HG03575 (cell line): ENCODE results near the gene MRPL12.
"Not testable (repeated sequence)": the region's sequence is repeated elsewhere in the genome, so short reads cannot be mapped to it uniquely, and the experiment has no call there.

Source experiments
- ATAC-seq: cut with Tn5 transposase; IDR thresholded peaks from one replicate; pipeline ENCODE4 v1.9.1; 2021; ENCODE audit not compliant: unreplicated experiment, insufficient number of reproducible peaks, low FRiP score; ENCODE audit errors: extremely low read depth

MRPL12 gene

DNA sequence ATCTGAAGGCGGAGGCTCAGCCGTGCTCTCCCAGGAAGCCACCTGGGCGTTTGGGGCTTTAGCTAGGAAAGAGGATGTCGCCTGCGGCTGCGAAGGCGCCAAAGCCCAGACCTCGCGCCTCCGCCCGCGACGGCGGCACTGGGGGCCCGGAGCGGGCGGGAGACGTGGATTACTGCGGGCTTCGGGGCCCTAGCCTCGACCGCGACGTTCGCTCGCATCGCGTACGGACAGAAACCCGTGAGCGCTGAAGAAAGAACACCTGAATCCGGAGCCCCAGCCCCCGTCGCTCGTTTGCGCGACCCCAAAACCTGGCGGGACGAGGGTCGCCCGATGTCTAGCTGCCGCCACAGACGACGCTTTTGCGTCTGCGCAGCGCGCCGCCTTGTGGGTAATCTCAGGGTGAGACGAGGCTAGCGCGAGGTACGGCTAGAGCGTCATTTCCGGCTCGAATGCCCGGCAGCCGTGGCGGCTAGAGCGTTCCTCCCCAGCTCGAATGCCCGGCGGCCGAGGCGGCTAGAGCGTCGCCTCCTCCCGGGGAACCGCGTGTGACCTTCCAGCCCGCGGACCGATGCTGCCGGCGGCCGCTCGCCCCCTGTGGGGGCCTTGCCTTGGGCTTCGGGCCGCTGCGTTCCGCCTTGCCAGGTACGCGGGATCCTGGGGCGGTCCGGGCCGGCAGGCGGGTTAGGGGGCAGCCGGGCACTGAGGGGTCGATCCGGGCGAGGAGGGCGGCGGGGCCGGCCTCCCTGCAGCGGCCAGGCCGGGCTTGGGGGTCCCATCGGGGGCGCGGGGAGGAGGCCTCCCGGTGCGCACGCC lies at the start of gene MRPL12:
TSS of gene MRPL12 (plus strand) at position 434 of the 813 bp plus-strand sequence. CDS start at position 569, 135 bp downstream.
- no peak for ATAC-seq

DNA sequence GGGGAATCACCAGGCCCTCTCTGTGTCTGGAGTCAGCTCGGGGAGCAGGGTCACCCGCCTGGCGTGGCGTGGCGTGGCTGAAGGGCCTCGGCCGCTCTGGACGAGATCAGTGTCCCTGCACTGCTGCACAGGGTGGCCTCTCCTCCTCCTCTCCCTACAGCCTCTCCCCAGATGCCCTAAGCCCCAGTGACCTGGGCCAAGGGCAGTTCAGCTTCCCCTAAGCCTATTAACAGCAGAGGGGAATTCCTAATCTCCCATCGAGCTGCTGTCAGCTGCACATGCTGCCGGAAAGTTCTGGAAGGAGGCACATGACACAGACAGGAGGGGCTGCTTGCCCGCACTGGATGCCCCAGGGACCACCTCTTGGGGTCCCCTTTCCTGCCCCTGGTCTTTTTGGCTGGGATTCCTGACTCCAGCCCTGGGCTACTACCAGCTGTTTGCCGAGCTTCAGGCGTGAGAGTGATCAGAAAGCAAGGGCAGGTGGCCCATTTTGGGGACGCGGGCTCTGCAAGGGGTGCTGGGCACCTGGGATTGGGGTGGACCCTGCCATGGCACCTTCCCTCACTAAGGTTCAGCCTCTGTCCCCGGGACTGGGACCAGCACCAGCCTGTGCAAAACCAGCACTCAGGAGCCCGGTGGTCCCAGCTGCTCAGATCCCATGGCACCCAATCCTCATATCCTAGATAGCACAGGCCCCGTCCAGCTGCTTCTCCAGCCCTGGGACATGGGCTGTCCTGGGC lies 47.6 kb upstream of the MRPL12 start:
- no peak for ATAC-seq

DNA sequence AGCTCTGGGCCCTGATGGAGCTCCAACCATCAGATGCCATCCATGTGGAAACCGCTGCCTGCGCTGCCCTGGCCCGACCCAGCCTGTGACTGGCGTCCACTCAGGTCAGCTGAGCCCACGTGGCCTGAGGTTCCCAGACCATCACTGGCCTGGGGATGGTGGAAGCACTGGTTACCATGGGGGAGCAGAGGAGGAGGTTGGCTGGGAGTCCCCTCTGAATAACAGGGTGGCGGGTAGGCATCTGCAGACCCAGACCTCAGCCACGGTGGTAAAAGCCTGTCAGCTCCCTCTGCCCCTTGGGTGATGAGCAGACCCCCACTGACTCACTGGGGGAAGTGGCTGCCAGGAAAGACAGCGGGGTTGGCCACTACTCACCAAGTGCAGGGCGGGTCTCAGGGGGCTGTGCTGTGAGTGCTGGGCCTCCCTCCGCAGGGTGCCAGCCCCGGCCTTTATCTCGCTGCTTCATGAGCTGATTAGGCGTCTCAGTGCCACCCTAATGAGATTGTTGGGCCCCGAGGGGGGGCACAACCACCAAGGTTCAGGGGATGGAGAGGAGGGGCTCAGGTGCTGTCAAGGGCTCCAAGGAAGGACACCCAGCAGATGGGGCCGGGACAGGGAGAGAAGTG lies 46.9 kb upstream of the MRPL12 start, which contains the start of gene PDE6G:
TSS of gene PDE6G (minus strand) at position 425 of the 626 bp plus-strand sequence. CDS start 3,237 bp downstream, outside the sequence.
- ATAC-seq = no peak

- no peak for ATAC-seq
Measured at GRCh38 chr17:81656835-81657234, 46.3 kb upstream of the MRPL12 start.

GRCh38 chr17:81659038-81659437 lies 44.1 kb upstream of the MRPL12 start:
- no peak for ATAC-seq

DNA sequence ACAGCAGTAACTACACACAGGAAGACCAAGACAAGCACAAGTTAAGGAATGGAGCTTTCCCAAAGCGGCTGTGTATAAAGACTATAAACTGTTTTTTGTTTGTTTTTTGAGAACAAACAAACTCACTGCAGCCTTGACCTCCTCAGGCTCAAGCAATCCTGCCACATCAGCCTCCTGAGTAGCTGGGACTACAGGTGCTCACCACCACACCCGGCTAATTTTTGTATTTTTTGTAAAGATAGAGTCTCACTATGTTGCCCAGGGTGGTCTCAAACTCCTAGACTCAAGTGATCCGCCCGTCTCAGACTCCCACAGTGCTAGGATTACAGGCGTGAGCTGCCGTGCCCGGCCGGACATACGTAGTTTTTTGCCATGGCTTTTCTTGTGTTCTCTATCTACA lies 42.7 kb upstream of the MRPL12 start:
- no peak for ATAC-seq

- no peak for ATAC-seq
Measured at GRCh38 chr17:81662002-81662401, 41.2 kb upstream of the MRPL12 start.

GRCh38 chr17:81664051-81664470 lies 39.1 kb upstream of the MRPL12 start:
- ATAC-seq = no peak

- ATAC-seq = no peak
Measured at GRCh38 chr17:81665205-81666091, 37.7 kb upstream of the MRPL12 start.

DNA sequence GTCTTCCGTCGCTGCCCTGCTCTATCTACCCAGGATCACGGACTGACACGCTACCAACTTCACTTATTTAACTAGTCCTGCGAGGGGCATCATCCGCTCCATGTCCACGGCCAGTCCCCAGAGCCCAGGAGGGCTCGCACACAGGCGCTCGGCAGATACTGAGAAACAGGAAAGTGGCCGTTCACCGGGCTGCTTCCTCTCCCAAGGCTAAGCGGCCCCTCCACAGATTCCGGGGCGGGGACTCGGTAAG lies 37.1 kb upstream of the MRPL12 start:
- no peak for ATAC-seq

DNA sequence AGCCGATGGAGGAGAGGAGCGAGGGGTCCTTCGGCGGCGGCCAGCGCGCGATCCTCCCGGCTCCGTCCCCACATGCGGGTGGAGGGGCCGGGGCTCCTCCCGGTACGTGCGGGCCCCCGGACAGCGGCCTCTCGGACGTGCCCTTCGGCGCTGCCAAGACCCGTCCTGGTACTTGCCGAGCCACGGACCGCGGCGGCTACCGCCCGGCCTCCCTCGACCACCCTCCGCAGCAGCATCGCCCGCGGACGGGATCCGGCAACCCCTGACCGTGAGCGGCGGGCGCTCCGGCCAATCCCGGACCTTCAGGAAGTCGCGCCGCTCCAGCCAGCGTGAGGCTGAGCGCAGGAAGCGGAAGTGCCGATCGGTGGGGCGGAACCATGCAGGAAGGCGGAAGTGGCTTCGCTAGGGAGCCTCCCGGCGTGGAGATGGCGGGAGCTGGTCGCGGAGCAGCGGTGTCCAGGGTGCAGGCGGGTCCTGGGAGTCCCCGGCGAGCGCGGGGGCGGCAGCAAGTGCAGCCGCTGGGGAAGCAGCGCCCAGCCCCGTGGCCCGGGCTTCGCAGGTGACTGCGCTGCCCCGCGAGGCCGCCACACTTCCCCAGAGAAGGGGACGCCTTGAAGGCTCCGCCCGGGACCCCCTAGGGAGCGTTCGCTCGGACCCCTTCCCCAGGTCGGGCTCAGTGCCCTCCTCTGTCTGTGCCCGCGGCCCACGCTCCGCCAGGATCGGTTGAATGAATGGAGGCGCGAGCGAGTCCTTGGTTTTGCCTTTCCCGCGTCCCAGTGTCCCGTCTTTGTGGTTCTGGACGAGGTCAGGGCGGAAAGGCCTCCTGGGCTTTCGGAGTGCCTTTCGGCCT lies 36.6 kb upstream of the MRPL12 start, which contains the start of the genes CCDC137 and OXLD1:
TSS of gene CCDC137 (plus strand) at position 396 of the 850 bp plus-strand sequence. CDS start at position 426, 30 bp downstream.
TSS of gene OXLD1 (minus strand) at position 264 of the 850 bp plus-strand sequence. CDS start at position 236, 28 bp downstream.
- no peak for ATAC-seq

DNA sequence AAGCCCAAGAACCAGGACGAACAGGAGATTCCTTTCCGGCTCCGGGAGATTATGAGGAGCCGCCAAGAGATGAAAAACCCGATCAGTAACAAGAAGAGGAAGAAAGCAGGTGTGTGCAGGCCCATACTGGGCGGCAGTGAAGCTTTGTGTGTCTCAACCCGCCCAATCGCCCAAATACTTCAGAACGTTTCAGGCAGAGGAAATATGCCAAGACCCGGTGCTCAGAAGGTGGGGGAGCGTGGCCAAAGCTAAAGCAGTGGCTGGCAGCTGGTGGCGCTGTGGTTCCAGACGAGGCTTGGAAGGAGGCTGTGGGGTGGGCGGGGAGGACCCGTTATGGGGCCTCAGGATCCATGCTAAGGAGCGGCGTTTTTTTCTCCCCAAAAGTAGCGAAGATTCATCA lies 35.4 kb upstream of the MRPL12 start:
- ATAC-seq = no peak

GRCh38 chr17:81672504-81672903 lies 30.7 kb upstream of the MRPL12 start:
- no peak for ATAC-seq

DNA sequence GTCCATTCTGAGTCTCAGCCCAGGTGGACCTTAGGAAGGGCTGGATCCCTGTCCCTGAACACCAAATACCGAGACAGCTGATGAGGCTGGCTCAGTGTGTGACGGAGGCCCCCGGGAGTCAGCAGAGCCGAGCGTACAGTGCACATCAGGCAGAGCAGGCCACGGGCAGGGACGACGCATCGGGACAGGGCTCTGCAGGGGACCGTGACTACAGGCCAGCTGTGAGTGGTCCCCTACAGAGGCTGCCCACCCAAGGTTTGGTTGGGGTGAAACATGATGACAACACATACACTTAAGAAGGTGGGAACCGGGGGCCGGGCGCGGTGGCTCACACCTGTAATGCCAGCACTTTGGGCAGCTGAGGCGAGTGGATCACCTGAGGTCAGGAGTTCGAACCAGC lies 30.2 kb upstream of the MRPL12 start:
- no peak for ATAC-seq

- ATAC-seq = no peak
Measured at GRCh38 chr17:81673561-81674258, 29.5 kb upstream of the MRPL12 start.

GRCh38 chr17:81675515-81676221 lies 27.5 kb upstream of the MRPL12 start:
- not testable (repeated sequence) for ATAC-seq

DNA sequence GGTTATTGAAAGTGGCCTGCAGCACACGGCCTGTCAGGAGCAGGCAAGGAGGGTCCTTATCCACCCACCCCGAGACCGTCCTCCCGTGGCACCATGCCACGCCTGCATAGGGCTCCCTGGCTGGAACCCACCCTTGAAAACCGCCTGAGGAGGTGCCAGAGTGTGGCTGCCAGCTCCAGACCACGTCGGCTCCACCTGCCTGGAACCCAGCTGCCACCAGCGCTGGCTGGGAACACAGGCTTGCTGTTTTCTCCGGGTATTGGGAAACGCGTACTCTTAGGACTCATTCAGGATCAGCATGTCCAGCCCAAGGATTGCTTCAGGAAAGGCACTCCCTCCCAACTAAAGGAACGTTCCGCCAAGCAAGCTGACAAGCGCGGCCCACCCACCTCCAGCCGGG lies 26.3 kb upstream of the MRPL12 start:
- no peak for ATAC-seq
